T-helper 2 cell treated with Interferon-gamma antibody and Interleukin-4, amounts not matched to agents 5 μg/mL and 100 μg/mL, for 36 hours (primary cell): Measurements from ENCODE around the gene SMARCC1.

Experiments used
- DNase-seq: peaks from one replicate; pipeline ENCODE4 v3.0.0; 2021; ENCODE audit warnings: low spot score
- H3K27ac Mint-ChIP-seq: one replicate; pipeline ENCODE4 v1.8.0; 2021; ENCODE audit warnings: mild to moderate bottlenecking, mixed read lengths
- H3K27me3 Mint-ChIP-seq: one replicate; pipeline ENCODE4 v1.8.0; 2021; ENCODE audit warnings: low read depth, mixed read lengths
- H3K36me3 Mint-ChIP-seq: one replicate; pipeline ENCODE4 v1.8.0; 2021; ENCODE audit warnings: low read depth, mixed read lengths
- H3K4me1 Mint-ChIP-seq: one replicate; pipeline ENCODE4 v1.8.0; 2021; ENCODE audit warnings: low read depth, mixed read lengths
- H3K4me3 Mint-ChIP-seq: one replicate; pipeline ENCODE4 v1.8.0; 2022; ENCODE audit warnings: mild to moderate bottlenecking, moderate library complexity, mixed read lengths
- H3K9me3 Mint-ChIP-seq: one replicate; pipeline ENCODE4 v1.8.0; 2021; ENCODE audit warnings: mixed read lengths

SMARCC1 gene

GRCh38 chr3:47594792-47595191, 186.9 kb downstream of the SMARCC1 start:
- Mint-ChIP-seq H3K9me3 (no peaks in the 10 kb centered on the region), H3K36me3 (peaks cover 22% of the 10 kb centered on the region), H3K27ac (no peak overlapping the region), H3K4me1 (no peaks in the 10 kb centered on the region), H3K27me3 (no peaks in the 10 kb centered on the region), H3K4me3 (no peak overlapping the region)
- no peak for DNase-seq

- no peak for DNase-seq
- H3K36me3 Mint-ChIP-seq = peaks cover 31% of the 10 kb centered on the region
- H3K4me3 Mint-ChIP-seq = no peak overlapping the region
- H3K27me3 Mint-ChIP-seq = no peaks in the 10 kb centered on the region
- H3K4me1 Mint-ChIP-seq = no peaks in the 10 kb centered on the region
- H3K27ac Mint-ChIP-seq = no peak overlapping the region
- H3K9me3 Mint-ChIP-seq = no peaks in the 10 kb centered on the region
Measured at GRCh38 chr3:47592066-47592795, 189.5 kb downstream of the SMARCC1 start.

- H3K9me3 Mint-ChIP-seq = no peaks in the 10 kb centered on the region
- H3K36me3 Mint-ChIP-seq = peaks cover 34% of the 10 kb centered on the region
- no peak overlapping the region for H3K27ac Mint-ChIP-seq
- no peak for DNase-seq
- H3K4me3 Mint-ChIP-seq = no peak overlapping the region
- H3K27me3 Mint-ChIP-seq = no peaks in the 10 kb centered on the region
- H3K4me1 Mint-ChIP-seq = no peaks in the 10 kb centered on the region
Measured at GRCh38 chr3:47590216-47590615, 191.5 kb downstream of the SMARCC1 start.

GRCh38 chr3:47588587-47588986, 193.1 kb downstream of the SMARCC1 start:
- no peak overlapping the region for H3K4me3 Mint-ChIP-seq
- H3K27me3 Mint-ChIP-seq = no peaks in the 10 kb centered on the region
- no peaks in the 10 kb centered on the region for H3K9me3 Mint-ChIP-seq
- DNase-seq = no peak
- H3K4me1 Mint-ChIP-seq = no peaks in the 10 kb centered on the region
- H3K27ac Mint-ChIP-seq = no peak overlapping the region
- peaks cover 36% of the 10 kb centered on the region for H3K36me3 Mint-ChIP-seq

GRCh38 chr3:47588053-47588452, 193.6 kb downstream of the SMARCC1 start:
- no peaks in the 10 kb centered on the region for H3K27me3 Mint-ChIP-seq
- no peaks in the 10 kb centered on the region for H3K4me1 Mint-ChIP-seq
- H3K36me3 Mint-ChIP-seq = peaks cover 33% of the 10 kb centered on the region
- no peaks in the 10 kb centered on the region for H3K9me3 Mint-ChIP-seq
- no peak overlapping the region for H3K4me3 Mint-ChIP-seq
- no peak overlapping the region for H3K27ac Mint-ChIP-seq
- no peak for DNase-seq

- no peak overlapping the region for H3K27ac Mint-ChIP-seq
- H3K27me3 Mint-ChIP-seq = no peaks in the 10 kb centered on the region
- no peak for DNase-seq
- no peaks in the 10 kb centered on the region for H3K9me3 Mint-ChIP-seq
- no peaks in the 10 kb centered on the region for H3K4me1 Mint-ChIP-seq
- peaks cover 33% of the 10 kb centered on the region for H3K36me3 Mint-ChIP-seq
- H3K4me3 Mint-ChIP-seq = no peak overlapping the region
Measured at GRCh38 chr3:47586746-47587145, 194.9 kb downstream of the SMARCC1 start.

GRCh38 chr3:47583320-47584075, 198.2 kb downstream of the SMARCC1 start:
- Mint-ChIP-seq H3K27ac (no peak overlapping the region), H3K9me3 (no peaks in the 10 kb centered on the region), H3K27me3 (peaks cover 19% of the 10 kb centered on the region), H3K4me3 (no peak overlapping the region), H3K36me3 (peaks cover 19% of the 10 kb centered on the region), H3K4me1 (no peaks in the 10 kb centered on the region)
- DNase-seq = no peak

GRCh38 chr3:47581835-47582234, 199.9 kb downstream of the SMARCC1 start:
- H3K36me3 Mint-ChIP-seq = peaks cover 11% of the 10 kb centered on the region
- no peak for DNase-seq
- H3K27ac Mint-ChIP-seq = no peak overlapping the region
- H3K27me3 Mint-ChIP-seq = peaks cover 23% of the 10 kb centered on the region
- H3K4me1 Mint-ChIP-seq = peaks cover 2% of the 10 kb centered on the region
- no peaks in the 10 kb centered on the region for H3K9me3 Mint-ChIP-seq
- no peak overlapping the region for H3K4me3 Mint-ChIP-seq

- H3K27ac Mint-ChIP-seq = no peak overlapping the region
- no peak overlapping the region for H3K4me3 Mint-ChIP-seq
- DNase-seq = no peak
- peaks cover 11% of the 10 kb centered on the region for H3K36me3 Mint-ChIP-seq
- peaks cover 23% of the 10 kb centered on the region for H3K27me3 Mint-ChIP-seq
- H3K4me1 Mint-ChIP-seq = peaks cover 2% of the 10 kb centered on the region
- no peaks in the 10 kb centered on the region for H3K9me3 Mint-ChIP-seq
Measured at GRCh38 chr3:47581422-47581821, 200.3 kb downstream of the SMARCC1 start.

- H3K27ac Mint-ChIP-seq = no peak overlapping the region
- H3K4me3 Mint-ChIP-seq = peak overlapping the region; percentile 36
- H3K36me3 Mint-ChIP-seq = peaks cover 8% of the 10 kb centered on the region
- peaks cover 25% of the 10 kb centered on the region for H3K27me3 Mint-ChIP-seq
- H3K4me1 Mint-ChIP-seq = peaks cover 2% of the 10 kb centered on the region
- H3K9me3 Mint-ChIP-seq = no peaks in the 10 kb centered on the region
- no peak for DNase-seq
Measured at GRCh38 chr3:47580481-47580880, 201.2 kb downstream of the SMARCC1 start.

- Mint-ChIP-seq H3K4me1 (peaks cover 2% of the 10 kb centered on the region), H3K27me3 (peaks cover 28% of the 10 kb centered on the region), H3K27ac (no peak overlapping the region), H3K36me3 (peaks cover 3% of the 10 kb centered on the region), H3K9me3 (no peaks in the 10 kb centered on the region), H3K4me3 (peak overlapping the region; percentile 36)
- DNase-seq = no peak
Measured at GRCh38 chr3:47579875-47580274, 201.8 kb downstream of the SMARCC1 start.

GRCh38 chr3:47578691-47579632, 202.7 kb downstream of the SMARCC1 start, which contains the start of gene CSPG5:
Gene CSPG5 (minus strand): TSS chr3:47578865. CDS start chr3:47578693, 172 bp downstream.
- peak within 1 kb of the TSS; percentile 54 for H3K4me3 Mint-ChIP-seq
- peak; percentile 35 for DNase-seq
- H3K27me3 Mint-ChIP-seq = peaks cover 28% of the 10 kb centered on the region
- H3K9me3 Mint-ChIP-seq = no peaks in the 10 kb centered on the region
- peaks cover 3% of the 10 kb centered on the region for H3K36me3 Mint-ChIP-seq
- peaks cover 2% of the 10 kb centered on the region for H3K4me1 Mint-ChIP-seq
- no peak within 1 kb of the TSS for H3K27ac Mint-ChIP-seq

GRCh38 chr3:47578119-47578632, 203.5 kb downstream of the SMARCC1 start:
- H3K27ac Mint-ChIP-seq = no peak overlapping the region
- H3K4me3 Mint-ChIP-seq = peak overlapping the region; percentile 54
- peaks cover 33% of the 10 kb centered on the region for H3K27me3 Mint-ChIP-seq
- peak; percentile 34 for DNase-seq
- peaks cover 2% of the 10 kb centered on the region for H3K4me1 Mint-ChIP-seq
- no peaks in the 10 kb centered on the region for H3K36me3 Mint-ChIP-seq
- H3K9me3 Mint-ChIP-seq = no peaks in the 10 kb centered on the region
